ENCODE results near the gene ARMC12. TPM values are rescaled to one million over a fixed set of nuclear protein-coding genes. Genes with fewer than 3 reads are reported as not detected.
"Not testable (repeated sequence)": the region's sequence is repeated elsewhere in the genome, so short reads cannot be mapped to it uniquely, and the experiment has no call there.

The ARMC12 gene
- total RNA-seq, 1 experiment from 2014 or later = 0.33 TPM

DNA sequence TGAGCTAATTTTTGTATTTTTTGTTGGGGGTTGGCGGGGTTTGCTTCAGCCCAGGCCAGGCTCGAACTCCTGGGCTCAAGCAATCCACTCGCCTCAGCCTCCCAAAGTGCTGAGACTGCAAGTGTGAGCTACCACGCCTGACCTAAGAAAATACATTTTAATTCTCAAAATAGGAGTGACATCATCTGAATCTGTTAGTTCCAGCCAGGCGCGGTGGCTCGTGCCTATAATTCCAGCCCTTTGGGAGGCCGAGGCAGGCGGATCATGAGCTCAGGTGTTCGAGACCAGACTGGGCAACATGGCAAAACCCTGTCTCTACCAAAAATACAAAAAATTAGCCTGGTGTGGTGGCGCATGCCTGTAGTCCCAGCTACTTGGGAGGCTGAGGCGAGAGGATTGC, 2.5 kb upstream of the ARMC12 start:
- not testable (repeated sequence) for DNase-seq (ENCODE audit: low spot score)

GRCh38 chr6:35735452-35735851, 1.4 kb upstream of the ARMC12 start:
- DNase-seq (ENCODE audit: low spot score) = no peak

- DNase-seq (ENCODE audit: low spot score) = no peak
Observed at GRCh38 chr6:35736253-35736894, 458 bp upstream of the ARMC12 start.

- peak; percentile 85 for DNase-seq (ENCODE audit: low spot score)
Observed at GRCh38 chr6:35737413-35738211, 780 bp downstream of the ARMC12 start.

- DNase-seq (ENCODE audit: low spot score) = no peak
Observed at GRCh38 chr6:35739645-35740524, 3.1 kb downstream of the ARMC12 start.

DNA sequence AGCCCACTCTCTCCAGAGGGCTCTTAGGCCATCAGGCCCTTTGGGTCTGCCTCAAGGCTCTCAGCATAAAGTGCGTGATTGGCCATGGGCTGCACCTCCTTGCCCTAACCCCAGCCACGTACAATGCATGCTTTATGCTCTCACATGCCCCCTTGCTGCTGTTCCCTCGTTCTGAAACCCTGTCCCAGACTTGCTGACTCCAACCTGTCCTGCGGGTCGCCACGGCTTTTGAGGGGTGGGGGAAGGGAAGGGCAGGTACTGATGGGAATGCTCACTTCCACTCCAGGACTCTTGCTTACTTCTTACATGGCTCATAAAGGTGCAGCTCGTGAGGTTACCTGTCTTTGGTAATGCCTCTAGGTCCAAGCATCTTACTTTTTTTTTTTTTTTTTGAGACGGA, 6.0 kb downstream of the ARMC12 start:
- DNase-seq (ENCODE audit: low spot score) = no peak

DNA sequence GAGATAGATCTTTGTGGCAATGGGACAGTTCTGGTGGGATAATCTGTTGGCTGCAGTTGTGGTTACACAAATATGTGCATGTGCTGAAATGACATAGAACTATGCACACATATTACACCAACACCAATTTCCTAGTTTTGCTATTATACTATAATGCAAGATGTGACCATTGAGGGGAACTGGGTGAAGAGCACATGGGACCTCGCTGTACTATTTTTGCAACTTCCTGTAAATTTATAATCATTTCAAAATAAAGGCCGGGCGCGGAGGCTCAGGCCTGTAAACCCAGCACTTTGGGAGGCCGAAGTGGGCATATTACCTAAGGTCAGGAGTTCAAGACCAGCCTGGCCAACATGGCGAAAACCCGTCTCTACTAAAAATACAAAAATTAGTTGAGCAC, 8.7 kb downstream of the ARMC12 start:
- no peak for DNase-seq (ENCODE audit: low spot score)

GRCh38 chr6:35746516-35746915, 9.7 kb downstream of the ARMC12 start:
- DNase-seq (ENCODE audit: low spot score) = no peak

GRCh38 chr6:35747877-35748276, 11.0 kb downstream of the ARMC12 start:
- DNase-seq (ENCODE audit: low spot score) = no peak

GRCh38 chr6:35750557-35750956, 13.7 kb downstream of the ARMC12 start:
- DNase-seq (ENCODE audit: low spot score) = no peak

DNA sequence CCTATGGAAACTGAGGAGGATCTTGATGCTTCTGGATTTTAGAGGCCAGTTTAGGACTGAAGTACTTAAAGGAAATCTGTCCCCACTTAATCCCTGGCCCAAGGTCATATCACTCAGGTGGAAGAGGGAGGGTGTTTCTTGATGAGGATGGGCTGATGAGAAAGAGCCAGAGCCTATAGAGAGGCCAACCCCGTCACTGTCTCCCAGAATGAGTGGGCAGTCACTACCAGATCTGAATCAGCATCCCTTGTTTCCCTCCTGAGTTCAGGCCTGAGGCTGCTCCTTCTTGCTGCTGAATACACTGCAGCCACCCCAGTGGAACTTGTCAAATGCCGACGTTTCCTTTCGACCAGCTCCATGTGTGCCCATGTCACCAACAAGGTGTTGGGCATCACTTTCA, 14.8 kb downstream of the ARMC12 start:
- DNase-seq (ENCODE audit: low spot score) = no peak

DNA sequence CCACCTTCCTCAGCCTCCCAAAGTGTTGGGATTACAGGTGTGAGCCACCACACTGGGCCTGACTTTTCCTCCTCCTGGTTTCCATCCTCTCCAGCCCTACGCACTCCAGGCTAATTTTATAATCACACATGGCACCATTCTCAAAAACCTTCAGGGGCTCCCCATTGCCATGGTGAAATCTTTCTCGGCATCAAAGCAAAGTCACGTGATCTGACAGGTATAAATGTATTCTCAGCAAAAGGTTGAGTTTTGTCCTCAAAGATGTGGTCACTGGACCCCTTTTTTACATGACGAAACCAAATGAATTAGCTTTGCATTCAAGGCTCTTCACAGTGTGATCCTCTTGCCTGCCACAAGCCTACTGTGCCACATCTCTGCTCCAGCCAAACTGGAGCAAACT, 15.5 kb downstream of the ARMC12 start:
- no peak for DNase-seq (ENCODE audit: low spot score)

- no peak for DNase-seq (ENCODE audit: low spot score)
Observed at GRCh38 chr6:35754452-35755277, 17.8 kb downstream of the ARMC12 start.

DNA sequence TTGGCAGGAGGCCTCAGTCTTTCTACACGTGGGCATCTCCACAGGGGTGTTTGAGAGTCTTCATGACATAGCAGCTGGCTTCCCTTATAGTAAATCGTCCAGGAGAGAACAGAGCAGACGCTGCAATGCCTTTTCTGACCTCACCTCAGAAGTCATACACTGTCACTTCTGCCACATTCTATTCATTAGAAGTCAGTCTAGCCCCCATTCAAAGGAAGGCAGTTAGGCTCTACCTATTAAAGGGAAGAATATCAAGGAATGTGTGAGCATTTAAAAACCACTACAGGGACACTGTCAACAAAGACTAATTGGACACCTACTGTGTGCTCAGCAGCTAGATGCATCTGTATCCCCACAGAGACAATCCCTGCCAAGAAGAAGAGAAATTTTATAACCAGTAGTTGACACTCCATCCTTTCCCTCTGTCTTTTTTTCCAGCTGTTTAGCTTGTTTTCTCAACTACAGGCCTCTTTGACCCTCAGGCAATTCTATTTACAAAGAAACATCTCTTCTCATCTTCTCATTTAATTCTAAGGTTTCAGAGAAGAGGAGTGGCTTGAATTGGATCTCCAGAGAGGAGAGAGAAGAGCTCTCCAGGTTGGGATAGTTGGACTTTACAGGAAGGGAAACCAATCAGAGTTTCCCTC, 18.6 kb downstream of the ARMC12 start:
- DNase-seq (ENCODE audit: low spot score) = no peak

- DNase-seq (ENCODE audit: low spot score) = no peak
Observed at GRCh38 chr6:35757456-35758123, 20.8 kb downstream of the ARMC12 start.

DNA sequence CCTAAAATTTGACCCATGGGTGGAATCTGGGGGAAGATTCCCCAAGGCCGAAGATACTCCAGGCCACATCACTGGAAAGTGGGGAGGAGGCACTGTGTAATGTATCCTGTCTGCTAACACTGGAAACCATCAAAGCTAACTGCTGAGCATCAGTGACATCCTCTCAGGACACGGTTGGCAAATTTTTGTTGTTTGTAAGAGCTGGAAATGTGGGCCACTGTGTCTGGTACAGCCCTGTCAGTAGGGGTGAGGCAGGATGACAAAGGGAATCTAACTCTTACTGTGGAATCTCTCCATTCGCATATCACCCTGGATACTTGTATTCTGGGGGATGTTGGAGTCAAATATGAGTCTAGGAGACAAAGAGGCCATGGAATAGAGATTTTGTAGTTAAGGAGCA, 22.6 kb downstream of the ARMC12 start:
- DNase-seq (ENCODE audit: low spot score) = no peak

DNA sequence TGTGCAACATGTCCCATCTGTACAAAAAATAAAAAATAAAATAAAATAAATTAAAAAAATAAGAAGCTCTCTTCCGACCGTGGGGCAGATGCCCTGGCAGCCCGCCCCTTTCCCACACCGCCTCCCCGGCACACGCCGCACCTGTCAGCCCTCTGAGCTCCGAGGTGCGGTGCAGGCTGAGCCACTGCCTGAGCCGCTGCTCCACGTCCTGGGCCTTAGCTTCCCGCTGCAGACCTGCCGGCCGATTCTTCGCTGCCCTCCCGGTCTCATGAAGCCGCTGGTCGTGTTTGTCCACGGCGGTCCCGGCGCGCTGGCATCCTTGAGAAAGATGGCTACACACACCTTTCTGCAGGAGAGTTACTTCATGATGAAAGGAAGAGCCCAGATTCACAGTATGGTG, 28.9 kb downstream of the ARMC12 start:
- DNase-seq (ENCODE audit: low spot score) = no peak

DNA sequence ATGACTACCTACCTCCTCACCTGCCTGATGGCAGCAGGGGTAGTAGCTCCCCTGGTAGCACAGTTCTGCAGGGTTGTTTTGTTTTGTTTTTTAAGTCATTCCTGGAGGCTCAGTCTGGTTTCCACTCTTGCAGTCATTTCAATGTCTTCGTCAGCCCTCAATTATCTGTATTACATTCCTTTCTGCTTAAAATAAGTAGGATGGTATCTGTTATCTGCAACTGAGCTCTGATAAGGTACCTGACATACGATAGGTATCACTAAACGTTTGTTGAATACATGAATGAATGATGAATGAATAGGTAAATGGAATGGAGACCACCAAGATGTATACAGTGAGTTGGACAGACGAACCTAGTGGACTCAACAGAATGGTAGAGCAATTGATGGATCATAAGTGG, 32.4 kb downstream of the ARMC12 start:
- DNase-seq (ENCODE audit: low spot score) = no peak

DNA sequence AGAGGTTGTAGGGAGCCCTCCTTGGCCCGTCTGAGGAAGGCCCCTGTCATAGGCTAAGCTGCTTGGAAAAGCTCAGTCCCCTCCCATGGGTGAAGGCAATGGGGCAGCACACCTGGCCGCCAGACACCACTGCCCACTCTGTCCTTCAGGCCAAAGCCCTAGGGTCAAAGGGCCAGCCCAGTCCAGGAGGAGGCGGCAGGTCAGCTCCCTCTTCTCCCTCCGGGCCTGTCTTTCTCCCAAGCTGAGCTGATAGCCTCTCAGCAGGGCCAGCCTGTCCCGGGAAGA, 34.5 kb downstream of the ARMC12 start:
- no peak for DNase-seq (ENCODE audit: low spot score)

- DNase-seq (ENCODE audit: low spot score) = no peak
Observed at GRCh38 chr6:35774116-35774794, 37.4 kb downstream of the ARMC12 start.
